MM.1S (cell line): ENCODE results near the gene FARP1.

ENCODE experiments used
- DNase-seq: peaks from one replicate; pipeline ENCODE4 v3.0.0-alpha.2; 2015
- H2AFZ ChIP-seq: fragments of 300-600 bp; sonication (generic); 2 replicates; pipeline ENCODE4 v1.6.0; 2016; ENCODE audit warnings: antibody characterized with exemption, low read length
- H3F3A ChIP-seq: fragments of 300-600 bp; sonication (generic); 2 replicates; pipeline ENCODE4 v1.6.1; 2016; ENCODE audit warnings: mild to moderate bottlenecking, antibody characterized with exemption, low read length, moderate library complexity, mixed read lengths; ENCODE audit not compliant: insufficient read depth
- H3K27ac ChIP-seq: fragments of 300-600 bp; sonication (generic); 2 replicates; pipeline ENCODE4 v1.5.1; 2016; ENCODE audit warnings: mild to moderate bottlenecking, low read length
- H3K27me3 ChIP-seq: fragments of 300-600 bp; sonication (generic); replicated peaks from 2 replicates; pipeline ENCODE4 v1.6.0; 2016; ENCODE audit warnings: low read length; ENCODE audit not compliant: insufficient read depth
- H3K36me3 ChIP-seq: fragments of 300-600 bp; sonication (generic); replicated peaks from 2 replicates; pipeline ENCODE4 v1.6.1; 2016; ENCODE audit warnings: mild to moderate bottlenecking, low read length, mixed read lengths; ENCODE audit not compliant: insufficient read depth
- H3K4me1 ChIP-seq: fragments of 300-600 bp; sonication (generic); 2 replicates; pipeline ENCODE4 v1.6.1; 2016; ENCODE audit warnings: low read length, mixed read lengths
- H3K4me2 ChIP-seq: fragments of 300-600 bp; sonication (generic); 2 replicates; pipeline ENCODE4 v1.6.0; 2016; ENCODE audit warnings: low read depth, low read length
- H3K4me3 ChIP-seq: fragments of 300-600 bp; sonication (generic); 2 replicates; pipeline ENCODE4 v1.5.1; 2016; ENCODE audit warnings: low read length, mixed read lengths
- H3K79me2 ChIP-seq: fragments of 300-600 bp; sonication (generic); 2 replicates; pipeline ENCODE4 v1.6.1; 2016; ENCODE audit warnings: mixed run types, low read length, mixed read lengths
- H3K9ac ChIP-seq: fragments of 300-600 bp; sonication (generic); 2 replicates; pipeline ENCODE4 v1.6.1; 2016; ENCODE audit warnings: low read length, mixed read lengths
- H3K9me2 ChIP-seq: fragments of 300-600 bp; sonication (generic); replicated peaks from 2 replicates; pipeline ENCODE4 v1.6.1; 2016; ENCODE audit warnings: mild to moderate bottlenecking, low read length, mixed read lengths; ENCODE audit not compliant: insufficient read depth
- H3K9me3 ChIP-seq: fragments of 300-600 bp; sonication (generic); replicated peaks from 2 replicates; pipeline ENCODE4 v1.6.1; 2016; ENCODE audit warnings: mild to moderate bottlenecking, low read length, mixed read lengths; ENCODE audit not compliant: insufficient read depth
- H4K20me1 ChIP-seq: fragments of 300-600 bp; sonication (generic); 2 replicates; pipeline ENCODE4 v1.6.1; 2016; ENCODE audit warnings: mild to moderate bottlenecking, low read length, moderate library complexity, mixed read lengths; ENCODE audit not compliant: insufficient read depth
- CTCF ChIP-seq: fragments of 300-600 bp; sonication (generic); IDR thresholded peaks from 2 replicates; pipeline ENCODE4 v1.5.1; 2016; ENCODE audit warnings: antibody characterized with exemption, low read length, mixed read lengths
- EZH2 ChIP-seq: fragments of 300-600 bp; sonication (generic); optimal IDR thresholded peaks from 2 replicates; pipeline ENCODE3; 2017; ENCODE audit warnings: low read depth, mild to moderate bottlenecking, antibody characterized with exemption, low read length, mixed read lengths
- EZH2phosphoT487 ChIP-seq: fragments of 300-600 bp; sonication (generic); IDR thresholded peaks from 2 replicates; pipeline ENCODE4 v1.6.1; 2018; ENCODE audit warnings: antibody characterized with exemption, low read length

The FARP1 gene

GRCh38 chr13:98370261-98370660, 227.4 kb downstream of the FARP1 start:
- Histone ChIP-seq H3K9ac (no peak overlapping the region), H3K9me2 (no peaks in the 10 kb centered on the region), H3K27me3 (no peaks in the 10 kb centered on the region), H3K4me2 (no peak overlapping the region), H3K4me3 (no peak overlapping the region), H3K9me3 (no peaks in the 10 kb centered on the region), H3K36me3 (no peaks in the 10 kb centered on the region), H4K20me1 (no peaks in the 10 kb centered on the region), H3K79me2 (no peaks in the 10 kb centered on the region), H3F3A (no peaks in the 10 kb centered on the region), H3K4me1 (no peaks in the 10 kb centered on the region), H3K27ac (no peak overlapping the region), H2AFZ (no peak overlapping the region)
- DNase-seq = no peak
- TF ChIP-seq CTCF (no peak), EZH2 (no peak), EZH2phosphoT487 (no peak)

GRCh38 chr13:98370806-98371515, 228.1 kb downstream of the FARP1 start:
- Histone ChIP-seq H4K20me1 (no peaks in the 10 kb centered on the region), H3K27me3 (no peaks in the 10 kb centered on the region), H3K4me2 (no peak overlapping the region), H2AFZ (no peak overlapping the region), H3K9me2 (no peaks in the 10 kb centered on the region), H3K36me3 (no peaks in the 10 kb centered on the region), H3K9me3 (no peaks in the 10 kb centered on the region), H3K9ac (no peak overlapping the region), H3K27ac (no peak overlapping the region), H3K4me3 (no peak overlapping the region), H3K4me1 (no peaks in the 10 kb centered on the region), H3K79me2 (no peaks in the 10 kb centered on the region), H3F3A (no peaks in the 10 kb centered on the region)
- DNase-seq = no peak
- TF ChIP-seq CTCF (no peak), EZH2 (no peak), EZH2phosphoT487 (no peak)

- no peaks in the 10 kb centered on the region for H3K79me2 ChIP-seq
- H3K4me1 ChIP-seq = no peaks in the 10 kb centered on the region
- no peak for TF ChIP-seq EZH2
- TF ChIP-seq EZH2phosphoT487 = no peak
- H3K27ac ChIP-seq = no peak overlapping the region
- H3K4me2 ChIP-seq = no peak overlapping the region
- no peak overlapping the region for H2AFZ ChIP-seq
- H4K20me1 ChIP-seq = no peaks in the 10 kb centered on the region
- no peaks in the 10 kb centered on the region for H3K27me3 ChIP-seq
- no peaks in the 10 kb centered on the region for H3F3A ChIP-seq
- H3K36me3 ChIP-seq = no peaks in the 10 kb centered on the region
- H3K9me2 ChIP-seq = no peaks in the 10 kb centered on the region
- H3K9ac ChIP-seq = no peak overlapping the region
- no peak for DNase-seq
- H3K4me3 ChIP-seq = no peak overlapping the region
- no peaks in the 10 kb centered on the region for H3K9me3 ChIP-seq
Observed at GRCh38 chr13:98371516-98372023, 228.7 kb downstream of the FARP1 start.

- Histone ChIP-seq H3F3A (no peaks in the 10 kb centered on the region), H3K4me1 (no peaks in the 10 kb centered on the region), H3K27ac (no peak overlapping the region), H3K79me2 (no peaks in the 10 kb centered on the region), H2AFZ (no peak overlapping the region), H3K9me3 (no peaks in the 10 kb centered on the region), H3K4me2 (no peak overlapping the region), H3K36me3 (no peaks in the 10 kb centered on the region), H4K20me1 (no peaks in the 10 kb centered on the region), H3K9ac (no peak overlapping the region), H3K4me3 (no peak overlapping the region), H3K27me3 (no peaks in the 10 kb centered on the region), H3K9me2 (no peaks in the 10 kb centered on the region)
- no peak for DNase-seq
- no peak for TF ChIP-seq EZH2
- no peak for TF ChIP-seq CTCF
- no peak for TF ChIP-seq EZH2phosphoT487
Observed at GRCh38 chr13:98372876-98373275, 230.0 kb downstream of the FARP1 start.
